ENCODE results near the gene DLL1. TPM values are rescaled to one million over a fixed set of nuclear protein-coding genes. Genes with fewer than 3 reads are reported as not detected.

The DLL1 gene
- total RNA-seq, 1 donor = 0.36 TPM

- Histone ChIP-seq H3K9me3 (ENCODE audit: low read depth, low read length) (no peaks in the 10 kb centered on the region), H4K20me1 (ENCODE audit: insufficient read depth, low read length) (no peaks in the 10 kb centered on the region), H3K4me1 (ENCODE audit: insufficient read depth, low read length) (no peaks in the 10 kb centered on the region), H3K27ac (ENCODE audit: low read depth, low read length) (no peak overlapping the region), H3K4me2 (ENCODE audit: insufficient read depth, low read length) (no peak overlapping the region), H3K36me3 (ENCODE audit: insufficient read depth, low read length) (no peaks in the 10 kb centered on the region), H2AFZ (ENCODE audit: low read length) (no peak overlapping the region), H3K4me3 (ENCODE audit: insufficient read depth, low read length) (no peak overlapping the region), H3K79me2 (ENCODE audit: insufficient read depth, low read length) (no peaks in the 10 kb centered on the region), H3K27me3 (ENCODE audit: insufficient read depth, low read length) (peaks cover 26% of the 10 kb centered on the region)
- TF ChIP-seq, protein P1, sequence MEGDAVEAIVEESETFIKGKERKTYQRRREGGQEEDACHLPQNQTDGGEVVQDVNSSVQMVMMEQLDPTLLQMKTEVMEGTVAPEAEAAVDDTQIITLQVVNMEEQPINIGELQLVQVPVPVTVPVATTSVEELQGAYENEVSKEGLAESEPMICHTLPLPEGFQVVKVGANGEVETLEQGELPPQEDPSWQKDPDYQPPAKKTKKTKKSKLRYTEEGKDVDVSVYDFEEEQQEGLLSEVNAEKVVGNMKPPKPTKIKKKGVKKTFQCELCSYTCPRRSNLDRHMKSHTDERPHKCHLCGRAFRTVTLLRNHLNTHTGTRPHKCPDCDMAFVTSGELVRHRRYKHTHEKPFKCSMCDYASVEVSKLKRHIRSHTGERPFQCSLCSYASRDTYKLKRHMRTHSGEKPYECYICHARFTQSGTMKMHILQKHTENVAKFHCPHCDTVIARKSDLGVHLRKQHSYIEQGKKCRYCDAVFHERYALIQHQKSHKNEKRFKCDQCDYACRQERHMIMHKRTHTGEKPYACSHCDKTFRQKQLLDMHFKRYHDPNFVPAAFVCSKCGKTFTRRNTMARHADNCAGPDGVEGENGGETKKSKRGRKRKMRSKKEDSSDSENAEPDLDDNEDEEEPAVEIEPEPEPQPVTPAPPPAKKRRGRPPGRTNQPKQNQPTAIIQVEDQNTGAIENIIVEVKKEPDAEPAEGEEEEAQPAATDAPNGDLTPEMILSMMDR (IDR thresholded peaks at IDR 0.05; ENCODE audit: extremely low read depth, low read depth, low read length) = no peak
- DNase-seq (ENCODE audit: insufficient read length, low spot score, missing footprints) = no peak
These were observed 40.4 kb downstream of the DLL1 start for GRCh38 chr6:170250455-170250854.

DNA sequence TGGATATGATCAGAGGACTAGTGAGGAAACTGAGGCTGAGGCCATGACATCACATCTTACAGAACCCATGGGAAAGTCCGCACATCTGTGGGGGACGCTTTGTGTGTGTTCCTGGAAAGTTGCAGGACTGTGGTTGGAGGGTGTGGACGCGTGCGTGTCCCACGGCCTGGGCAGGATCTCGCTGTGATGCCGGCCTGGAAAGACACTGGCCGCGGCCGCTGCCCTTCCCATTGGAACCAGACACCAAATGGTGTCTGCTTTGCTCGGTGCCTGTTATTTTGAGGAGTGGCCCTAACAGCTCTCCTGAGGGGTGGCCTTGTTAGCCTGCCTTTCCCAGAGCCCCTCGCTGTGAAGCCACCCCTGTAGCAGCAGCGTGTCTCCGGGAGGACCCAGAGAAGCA is 41.1 kb downstream of the DLL1 start:
- H3K27ac ChIP-seq (ENCODE audit: low read depth, low read length) = no peak overlapping the region
- no peaks in the 10 kb centered on the region for H4K20me1 ChIP-seq (ENCODE audit: insufficient read depth, low read length)
- H3K79me2 ChIP-seq (ENCODE audit: insufficient read depth, low read length) = no peaks in the 10 kb centered on the region
- H3K4me1 ChIP-seq (ENCODE audit: insufficient read depth, low read length) = no peaks in the 10 kb centered on the region
- H3K36me3 ChIP-seq (ENCODE audit: insufficient read depth, low read length) = no peaks in the 10 kb centered on the region
- no peak overlapping the region for H3K4me2 ChIP-seq (ENCODE audit: insufficient read depth, low read length)
- TF ChIP-seq, protein P1 (IDR thresholded peaks at IDR 0.05; ENCODE audit: extremely low read depth, low read depth, low read length) = no peak
- DNase-seq (ENCODE audit: insufficient read length, low spot score, missing footprints) = no peak
- peaks cover 30% of the 10 kb centered on the region for H3K27me3 ChIP-seq (ENCODE audit: insufficient read depth, low read length)
- H3K9me3 ChIP-seq (ENCODE audit: low read depth, low read length) = no peaks in the 10 kb centered on the region
- no peak overlapping the region for H3K4me3 ChIP-seq (ENCODE audit: insufficient read depth, low read length)
- no peak overlapping the region for H2AFZ ChIP-seq (ENCODE audit: low read length)

- H3K27ac ChIP-seq (ENCODE audit: low read depth, low read length) = no peak overlapping the region
- TF ChIP-seq, protein P1 (IDR thresholded peaks at IDR 0.05; ENCODE audit: extremely low read depth, low read depth, low read length) = no peak
- no peaks in the 10 kb centered on the region for H4K20me1 ChIP-seq (ENCODE audit: insufficient read depth, low read length)
- DNase-seq (ENCODE audit: insufficient read length, low spot score, missing footprints) = no peak
- no peaks in the 10 kb centered on the region for H3K4me1 ChIP-seq (ENCODE audit: insufficient read depth, low read length)
- no peaks in the 10 kb centered on the region for H3K9me3 ChIP-seq (ENCODE audit: low read depth, low read length)
- H3K27me3 ChIP-seq (ENCODE audit: insufficient read depth, low read length) = peaks cover 30% of the 10 kb centered on the region
- no peak overlapping the region for H2AFZ ChIP-seq (ENCODE audit: low read length)
- H3K79me2 ChIP-seq (ENCODE audit: insufficient read depth, low read length) = no peaks in the 10 kb centered on the region
- no peaks in the 10 kb centered on the region for H3K36me3 ChIP-seq (ENCODE audit: insufficient read depth, low read length)
- H3K4me2 ChIP-seq (ENCODE audit: insufficient read depth, low read length) = no peak overlapping the region
- H3K4me3 ChIP-seq (ENCODE audit: insufficient read depth, low read length) = no peak overlapping the region
These were observed 41.8 kb downstream of the DLL1 start for GRCh38 chr6:170248861-170249600.

- no peak overlapping the region for H3K4me3 ChIP-seq (ENCODE audit: insufficient read depth, low read length)
- peaks cover 25% of the 10 kb centered on the region for H3K27me3 ChIP-seq (ENCODE audit: insufficient read depth, low read length)
- no peaks in the 10 kb centered on the region for H4K20me1 ChIP-seq (ENCODE audit: insufficient read depth, low read length)
- TF ChIP-seq, protein P1 (IDR thresholded peaks at IDR 0.05; ENCODE audit: extremely low read depth, low read depth, low read length) = no peak
- no peaks in the 10 kb centered on the region for H3K79me2 ChIP-seq (ENCODE audit: insufficient read depth, low read length)
- DNase-seq (ENCODE audit: insufficient read length, low spot score, missing footprints) = no peak
- no peak overlapping the region for H3K27ac ChIP-seq (ENCODE audit: low read depth, low read length)
- no peak overlapping the region for H2AFZ ChIP-seq (ENCODE audit: low read length)
- H3K4me1 ChIP-seq (ENCODE audit: insufficient read depth, low read length) = no peaks in the 10 kb centered on the region
- no peak overlapping the region for H3K4me2 ChIP-seq (ENCODE audit: insufficient read depth, low read length)
- H3K9me3 ChIP-seq (ENCODE audit: low read depth, low read length) = no peaks in the 10 kb centered on the region
- H3K36me3 ChIP-seq (ENCODE audit: insufficient read depth, low read length) = no peaks in the 10 kb centered on the region
These were observed 42.6 kb downstream of the DLL1 start for GRCh38 chr6:170248111-170248805.
